Activated naive CD4-positive, alpha-beta T cell treated with anti-CD3 and anti-CD28 coated beads, Interleukin-2, amount 10 ng/mL, durations not matched to agents 5 hours and 36 hours (primary cell): ENCODE measurements around the gene PROSER2. TPM values are rescaled to one million over a fixed set of nuclear protein-coding genes. Genes with fewer than 3 reads are reported as not detected.

Experiments used
- total RNA-seq, 2 experiments: library from RNA; stranded (reverse); gene quantifications; one replicate each; pipeline ENCODE4 v1.2.3, GENCODE V29; 2021

PROSER2 gene, protein sequence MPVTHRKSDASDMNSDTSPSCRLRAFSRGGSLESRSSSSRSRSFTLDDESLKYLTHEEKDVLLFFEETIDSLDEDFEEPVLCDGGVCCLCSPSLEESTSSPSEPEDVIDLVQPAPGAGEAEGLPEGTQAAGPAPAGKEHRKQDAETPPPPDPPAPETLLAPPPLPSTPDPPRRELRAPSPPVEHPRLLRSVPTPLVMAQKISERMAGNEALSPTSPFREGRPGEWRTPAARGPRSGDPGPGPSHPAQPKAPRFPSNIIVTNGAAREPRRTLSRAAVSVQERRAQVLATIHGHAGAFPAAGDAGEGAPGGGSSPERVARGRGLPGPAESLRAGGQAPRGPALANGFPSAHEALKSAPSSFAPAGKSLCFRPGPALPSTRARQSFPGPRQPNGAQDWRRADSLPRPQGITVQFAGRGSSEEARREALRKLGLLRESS
- total RNA-seq = under 1 TPM; 0.26 to 0.33 TPM

DNA sequence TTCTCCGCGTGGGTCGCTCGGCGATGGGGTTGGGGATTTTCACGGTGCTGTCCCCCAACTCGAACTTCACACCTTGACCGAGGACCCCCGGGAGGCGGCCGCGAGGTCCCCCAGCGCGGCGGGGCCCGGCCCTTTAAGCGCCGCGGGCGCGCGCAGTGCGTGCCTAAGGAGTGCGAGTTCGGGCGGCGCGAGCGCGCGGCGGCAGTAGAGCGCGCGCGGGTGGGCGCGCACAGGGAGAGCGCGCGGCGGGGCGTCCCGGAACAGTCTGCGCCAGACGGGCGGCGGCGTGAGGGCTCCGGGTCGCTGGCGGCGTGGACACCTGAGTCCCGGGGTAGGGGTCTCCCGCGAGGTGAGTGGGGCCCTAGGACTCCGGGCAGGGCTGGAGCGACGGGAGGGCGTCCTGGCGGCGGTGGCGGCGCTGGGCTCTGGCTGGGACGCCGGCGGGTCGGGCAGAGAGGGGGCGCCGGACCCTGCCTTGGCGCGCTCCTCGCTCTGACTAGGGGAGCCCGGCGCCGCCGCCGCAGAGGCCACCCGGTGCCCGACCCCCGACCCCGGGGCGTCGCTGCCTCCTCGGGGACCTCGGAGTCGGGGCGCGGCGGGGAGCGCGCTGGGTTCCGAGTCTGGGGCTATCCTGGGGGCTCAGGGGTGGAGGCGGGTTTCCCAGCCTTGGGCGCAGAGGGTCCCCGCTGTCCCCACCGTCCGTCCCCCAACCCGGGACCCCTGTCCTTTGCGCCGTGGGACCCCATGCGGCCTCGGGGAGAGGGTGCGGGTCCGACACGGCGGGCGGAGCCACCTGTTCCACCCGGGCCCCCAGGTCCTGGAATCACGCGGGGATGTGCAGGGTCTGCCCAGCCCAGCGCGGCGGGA lies at the start of gene PROSER2:
PROSER2 (plus strand) TSS at position 235 of the 867 bp plus-strand sequence. CDS start 28,722 bp downstream, outside the sequence.

Other genes starting within 250 kb of the PROSER2 start
- 1 to 10 TPM; 2.6 to 2.9 TPM for gene USP6NL, start 211.7 kb upstream of the PROSER2 start, total RNA-seq
- gene ECHDC3, start 81.0 kb upstream of the PROSER2 start, total RNA-seq = under 1 TPM; 0.14 to 0.25 TPM
- gene UPF2, start 219.5 kb downstream of the PROSER2 start, total RNA-seq = 10 to 100 TPM; 26.7 to 28.3 TPM
- gene DHTKD1, start 245.6 kb downstream of the PROSER2 start, total RNA-seq = 10 to 100 TPM; 16.8 to 17.8 TPM